Left hindlimb (tissue), 1 donor: Measurements from ENCODE around the gene PRR36.
A peak's percentile ranks its signal among the peaks of the same experiment; 100 is the strongest.

Source experiments
- DNase-seq: peaks from one replicate; pipeline ENCODE4 v3.0.0-alpha.2; 2018

PRR36 gene

DNA sequence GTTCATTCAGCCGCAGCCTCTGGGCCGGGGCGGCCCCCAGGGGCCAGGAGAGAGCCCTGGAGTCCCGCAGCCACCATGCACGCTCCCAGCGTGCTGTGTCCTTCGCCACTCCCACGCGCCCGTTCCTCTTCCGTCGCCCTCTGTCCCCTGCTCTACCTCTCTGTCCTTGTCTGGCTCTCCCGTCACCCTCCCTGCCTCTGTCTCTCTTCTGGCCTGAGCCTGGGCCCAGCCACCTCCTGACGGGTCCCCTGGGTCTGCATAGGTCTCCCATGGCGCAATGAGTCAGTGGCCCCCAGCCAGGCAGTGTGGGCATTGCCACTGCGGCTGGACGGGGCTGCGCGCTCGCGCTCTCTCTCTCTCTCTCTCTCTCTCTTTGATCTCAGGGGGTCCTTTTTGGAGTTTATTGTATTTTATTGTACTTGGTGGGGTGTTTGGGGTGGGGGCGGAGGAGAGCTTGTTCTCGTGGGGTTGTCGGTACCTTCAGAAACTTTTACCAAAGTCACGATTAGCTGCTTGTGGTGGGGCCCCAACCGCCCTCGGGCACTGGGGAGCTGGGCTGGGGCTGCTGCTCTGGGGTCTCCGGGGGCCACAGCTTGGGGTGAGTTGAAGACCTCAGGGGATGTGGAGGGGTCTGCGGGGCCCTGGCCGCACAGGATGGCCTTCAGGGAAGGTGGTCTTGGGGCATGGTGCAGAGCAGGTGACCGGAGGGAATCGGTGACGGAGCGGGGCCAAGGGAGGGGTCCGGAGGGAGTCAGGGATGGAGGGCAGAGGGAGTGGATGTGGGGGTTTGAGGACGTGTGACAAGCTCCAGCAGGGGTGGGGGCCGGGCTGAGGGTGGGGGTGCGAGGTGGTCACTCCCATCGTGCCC, 38.7 kb upstream of the PRR36 start:
- DNase-seq: no peak

DNA sequence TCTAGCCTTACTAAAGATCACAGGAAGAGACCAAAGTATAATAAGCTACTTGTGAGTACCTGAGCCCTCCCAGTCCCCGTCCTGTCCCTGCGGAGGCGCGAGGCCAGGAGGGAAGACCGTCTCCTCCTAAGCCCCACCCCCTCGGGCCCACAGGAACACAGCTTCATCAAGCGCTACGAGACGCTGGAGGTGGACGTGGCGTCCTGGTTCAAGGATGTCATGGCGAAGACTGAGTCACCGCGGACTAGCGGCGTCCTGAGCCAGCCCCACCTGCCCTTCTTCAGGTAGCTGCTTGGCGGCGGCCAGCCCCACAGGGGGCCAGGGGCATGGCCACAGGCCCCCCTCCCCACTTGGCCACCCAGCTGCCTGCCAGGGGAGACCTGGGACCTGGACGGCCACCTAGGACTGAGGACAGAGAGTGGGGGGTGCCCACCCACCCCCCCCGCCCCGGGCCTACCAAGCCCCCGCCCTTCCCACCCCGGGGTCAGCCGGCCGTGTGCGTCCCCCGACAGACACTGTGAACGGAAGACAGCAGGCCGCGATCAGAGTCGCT, 38.0 kb upstream of the PRR36 start:
- no peak for DNase-seq

- no peak for DNase-seq
Measured at GRCh38 chr19:7911508-7912143, 37.4 kb upstream of the PRR36 start.

- no peak for DNase-seq
Measured at GRCh38 chr19:7910321-7911161, 36.4 kb upstream of the PRR36 start.

DNA sequence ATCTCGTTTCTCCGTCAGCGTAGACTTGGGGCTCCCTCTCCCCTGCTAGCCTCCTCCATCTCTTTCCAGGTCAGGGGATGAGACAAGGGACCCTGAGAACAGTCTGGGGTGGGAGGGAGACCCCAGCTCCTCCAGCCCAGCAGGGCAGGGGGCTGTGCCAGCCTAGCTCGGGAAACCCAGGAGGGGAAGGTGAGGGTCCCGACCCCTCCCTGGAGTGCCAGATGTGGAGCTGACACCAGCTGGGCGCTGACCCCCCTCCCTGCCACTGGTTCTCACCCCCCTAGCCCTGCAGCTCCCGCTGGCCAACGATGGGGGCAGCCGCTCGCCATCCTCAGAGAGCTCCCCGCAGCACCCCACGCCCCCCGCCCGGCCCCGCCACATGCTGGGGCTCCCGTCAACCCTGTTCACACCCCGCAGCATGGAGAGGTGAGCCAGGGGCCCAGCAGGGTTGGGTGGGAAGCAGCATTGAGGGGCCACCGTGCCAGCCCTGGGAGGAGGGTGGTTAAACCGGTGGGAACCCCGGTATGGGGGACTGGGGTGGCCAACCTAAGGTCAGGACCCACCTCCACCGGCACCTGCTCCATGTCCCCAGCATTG, 35.4 kb upstream of the PRR36 start:
- no peak for DNase-seq

- DNase-seq: no peak
Measured at GRCh38 chr19:7908742-7909461, 34.7 kb upstream of the PRR36 start.

DNA sequence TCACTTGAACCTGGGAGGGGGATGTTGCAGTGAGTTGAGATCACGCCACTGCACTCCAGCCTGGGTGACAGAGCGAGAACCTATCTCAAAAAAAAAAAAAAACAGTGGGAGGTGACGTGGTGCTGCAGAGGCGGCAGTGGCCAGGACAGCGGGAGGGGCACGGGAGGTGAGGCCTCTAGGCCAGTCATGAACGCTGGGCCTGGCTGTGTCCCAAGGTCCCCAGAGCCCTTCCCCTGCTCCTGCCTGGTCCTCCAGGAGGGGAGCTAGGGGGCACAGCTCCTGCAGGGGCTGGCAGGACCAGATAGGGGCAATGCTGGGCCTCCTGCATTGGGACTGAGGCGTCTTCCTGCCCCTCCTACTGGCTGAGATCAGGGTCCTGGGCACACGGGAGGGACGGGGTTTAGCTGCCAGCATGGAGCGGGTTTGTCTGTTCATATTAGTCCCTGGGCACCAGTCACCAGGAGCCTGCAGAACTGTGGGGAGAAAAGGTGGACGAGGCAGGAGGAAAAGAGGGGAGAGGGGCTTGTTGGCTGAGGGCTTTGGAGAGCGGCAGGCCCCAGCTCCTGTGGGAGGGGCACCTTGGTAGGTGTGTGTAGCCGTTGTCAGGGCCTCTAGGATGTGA, 34.0 kb upstream of the PRR36 start:
- no peak for DNase-seq

DNA sequence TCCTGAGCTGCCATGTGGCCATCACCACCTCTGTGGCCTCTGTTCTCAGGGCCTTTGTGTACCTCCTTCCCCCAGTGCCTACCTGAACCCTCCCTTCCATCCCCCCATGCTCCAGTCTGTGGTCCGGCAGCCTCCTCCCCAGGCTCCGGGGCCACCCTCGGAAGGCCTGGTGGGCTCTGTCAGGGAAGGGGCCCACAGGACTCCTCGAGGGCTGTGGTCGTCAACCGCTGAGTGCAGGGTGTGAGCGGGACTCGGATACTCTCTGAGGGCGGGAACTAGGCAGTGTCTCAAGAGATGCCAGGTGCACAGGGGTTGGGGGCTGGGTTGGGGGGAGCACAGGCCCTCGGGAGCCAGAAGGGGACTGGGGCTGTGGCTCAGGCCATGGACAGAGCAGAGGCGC, 33.4 kb upstream of the PRR36 start:
- no peak for DNase-seq

- DNase-seq: no peak
Measured at GRCh38 chr19:7907122-7907521, 32.9 kb upstream of the PRR36 start.

GRCh38 chr19:7905859-7906258, 31.7 kb upstream of the PRR36 start:
- no peak for DNase-seq

DNA sequence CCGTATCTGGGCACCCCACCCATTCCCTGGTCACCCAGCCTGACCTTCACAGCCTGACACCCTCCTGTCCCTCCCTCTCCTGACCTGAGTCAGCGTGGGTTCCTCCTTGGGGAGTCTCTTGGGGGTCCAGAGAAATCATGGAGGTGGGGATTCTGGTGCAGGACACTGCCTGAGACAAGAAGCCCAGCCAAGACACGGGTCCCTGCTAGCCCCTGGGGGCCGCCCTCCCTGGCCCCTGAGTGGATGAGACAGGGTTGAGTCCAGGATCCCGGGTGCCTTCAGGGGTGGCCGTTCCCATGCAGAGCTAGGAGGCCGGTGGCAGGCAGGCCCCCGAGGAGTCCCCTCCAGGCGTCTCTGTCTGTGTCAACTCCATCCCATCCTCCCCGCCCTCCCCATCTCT, 31.1 kb upstream of the PRR36 start:
- no peak for DNase-seq

GRCh38 chr19:7904074-7905020, 30.2 kb upstream of the PRR36 start:
- DNase-seq: peak; percentile 61

DNA sequence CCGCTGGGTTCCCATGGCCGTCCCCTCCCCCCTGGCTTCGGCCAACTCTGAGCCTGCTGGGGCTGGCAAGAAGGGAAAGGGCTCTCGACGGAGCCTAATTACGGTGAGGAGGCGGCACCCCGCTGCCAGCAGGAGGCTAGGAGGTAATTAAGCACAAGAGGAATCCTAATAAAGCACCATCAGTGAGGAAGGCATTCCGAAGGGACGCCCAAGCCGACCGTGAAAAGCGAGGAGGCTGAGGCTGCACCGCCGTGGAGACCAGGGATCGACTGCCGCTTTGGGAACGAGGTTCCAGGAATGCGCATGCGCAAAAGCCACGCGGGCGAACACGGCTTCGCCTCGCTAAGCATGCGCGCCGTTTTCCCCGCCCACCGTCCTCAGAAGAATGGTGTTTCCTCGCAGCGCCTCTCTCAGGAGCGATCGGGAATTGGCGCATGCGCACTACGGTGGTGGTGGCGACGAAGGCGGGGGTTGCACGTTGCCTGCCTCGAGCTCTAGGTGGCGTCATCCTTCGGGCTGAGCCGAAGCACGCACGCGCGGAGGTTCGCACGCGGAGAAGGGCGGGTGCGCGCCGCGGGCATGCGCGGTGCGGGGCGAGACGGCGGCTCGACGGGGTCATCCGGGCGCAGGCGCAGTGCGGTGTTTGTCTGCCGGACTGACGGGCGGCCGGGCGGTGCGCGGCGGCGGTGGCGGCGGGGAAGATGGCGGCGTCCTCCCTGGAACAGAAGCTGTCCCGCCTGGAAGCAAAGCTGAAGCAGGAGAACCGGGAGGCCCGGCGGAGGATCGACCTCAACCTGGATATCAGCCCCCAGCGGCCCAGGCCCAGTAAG, 29.3 kb upstream of the PRR36 start, which contains the start of gene MAP2K7:
Gene MAP2K7, plus strand, starts transcription at position 634 of the 830 bp plus-strand sequence. Its CDS starts 68 bp downstream, at position 702.
- DNase-seq: peak; percentile 100

- peak; percentile 27 for DNase-seq
Measured at GRCh38 chr19:7902796-7903243, 28.6 kb upstream of the PRR36 start.

DNA sequence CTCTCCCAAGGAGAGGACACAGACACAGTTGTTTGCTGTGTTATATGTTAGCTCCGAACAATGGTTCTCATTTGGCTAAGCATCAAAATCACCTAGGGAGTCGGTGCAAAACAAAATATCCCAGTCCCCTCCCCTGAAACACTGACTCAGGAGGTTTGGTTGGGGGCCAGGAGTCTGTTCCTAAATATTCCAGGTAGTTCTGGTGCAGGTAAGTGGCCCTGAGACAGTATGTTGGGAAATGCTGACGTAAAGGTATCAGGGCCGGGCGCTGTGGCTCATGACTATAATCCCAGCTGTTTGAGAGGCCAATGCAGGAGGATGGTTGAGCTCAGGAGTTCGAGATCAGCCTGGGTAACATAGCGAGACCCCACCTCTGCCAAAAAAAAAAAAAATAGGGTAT, 27.1 kb upstream of the PRR36 start:
- DNase-seq: peak; percentile 13

GRCh38 chr19:7900931-7901330, 26.7 kb upstream of the PRR36 start:
- DNase-seq: no peak

DNA sequence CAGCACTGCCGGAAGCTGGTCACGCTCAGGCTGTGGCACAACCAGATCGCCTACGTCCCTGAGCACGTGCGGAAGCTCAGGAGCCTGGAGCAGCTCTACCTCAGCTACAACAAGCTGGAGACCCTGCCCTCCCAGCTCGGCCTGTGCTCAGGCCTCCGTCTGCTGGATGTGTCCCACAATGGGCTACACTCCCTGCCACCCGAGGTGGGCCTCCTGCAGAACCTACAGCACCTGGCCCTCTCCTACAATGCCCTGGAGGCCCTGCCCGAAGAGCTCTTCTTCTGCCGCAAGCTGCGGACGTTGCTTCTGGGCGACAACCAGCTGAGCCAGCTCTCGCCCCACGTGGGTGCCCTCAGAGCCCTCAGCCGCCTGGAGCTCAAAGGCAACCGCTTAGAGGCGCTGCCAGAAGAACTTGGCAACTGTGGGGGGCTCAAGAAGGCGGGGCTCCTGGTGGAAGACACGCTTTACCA, 26.2 kb upstream of the PRR36 start:
- DNase-seq: no peak

- no peak for DNase-seq
Measured at GRCh38 chr19:7899751-7900378, 25.7 kb upstream of the PRR36 start.

GRCh38 chr19:7898967-7899366, 24.8 kb upstream of the PRR36 start:
- DNase-seq: no peak
